Tibial nerve (tissue), 4 donors: ENCODE results near the gene RAB1B. TPM values are rescaled to one million over a fixed set of nuclear protein-coding genes. Genes with fewer than 3 reads are reported as not detected.
"Not testable (repeated sequence)": the region's sequence is repeated elsewhere in the genome, so short reads cannot be mapped to it uniquely, and the experiment has no call there.

Source experiments
- DNase-seq, 2 donors: peaks; one replicate each; pipeline ENCODE4 v3.0.0-alpha.2; 2019; ENCODE audit warnings: low spot score in 2 of 2
- H3K27ac ChIP-seq, 4 donors: fragments of 200-600 bp; sonication (generic) in 3 of 4; one replicate each; pipeline ENCODE4 v1.5.1; 2017 to 2019; ENCODE audit warnings: mild to moderate bottlenecking in 1 of 4
- H3K27me3 ChIP-seq, 2 donors: fragments of 200-600 bp; sonication (generic) in 1 of 2; one replicate each; pipeline versions ENCODE4 v1.5.1 to v1.6.0; 2017 to 2019
- H3K36me3 ChIP-seq, 3 donors: fragments of 200-600 bp; sonication (generic); one replicate each; pipeline ENCODE4 v1.5.1; 2018 to 2019
- H3K4me1 ChIP-seq, 4 donors: fragments of 200-600 bp; sonication (generic) in 3 of 4; one replicate each; pipeline ENCODE4 v1.5.1; 2017 to 2019
- H3K4me3 ChIP-seq, 4 donors: fragments of 200-600 bp; sonication (generic) in 3 of 4; one replicate each; pipeline ENCODE4 v1.5.1; 2017 to 2019; ENCODE audit warnings: mild to moderate bottlenecking in 1 of 4, moderate library complexity in 1 of 4
- H3K9me3 ChIP-seq, 4 donors: fragments of 200-600 bp; sonication (generic) in 3 of 4; one replicate each; pipeline ENCODE4 v1.5.1; 2017 to 2019
- CTCF ChIP-seq, 5 experiments: fragments of 200-600 bp in 3 of 5; fragments of 450-650 bp in 2 of 5; sonication (generic) in 3 of 5; IDR thresholded peaks; one replicate each; pipeline ENCODE4 v1.5.1; 2016 to 2019; ENCODE audit warnings: antibody characterized with exemption in 5 of 5, mild to moderate bottlenecking in 3 of 5, moderate library complexity in 2 of 5
- EP300 ChIP-seq, 2 donors: sonication (generic); formaldehyde crosslinking; IDR thresholded peaks; one replicate each; pipeline ENCODE4 v1.6.1; 2017; ENCODE audit warnings: antibody characterized with exemption in 2 of 2, mild to moderate bottlenecking in 1 of 2
- POLR2A ChIP-seq, 2 donors: fragments of 450-650 bp; IDR thresholded peaks; one replicate each; pipeline ENCODE4 v1.6.1; 2017; ENCODE audit warnings: antibody characterized with exemption in 2 of 2, mild to moderate bottlenecking in 2 of 2, moderate library complexity in 2 of 2
- WGBS, 2 donors: methylation state at CpG; one replicate each; pipeline ENCODE4 v1.1.5; 2018; 5-methylcytosine and 5-hydroxymethylcytosine counted together
- total RNA-seq, 4 donors: library from RNA; depleted of rRNA; stranded (reverse); fragments of >200 nt; gene quantifications; one replicate each; pipeline ENCODE4 v1.1.0, GENCODE V29; 2016

The RAB1B gene
- total RNA-seq, 4 donors from 2014 or later: 76.3 to 144 (median 96.8) TPM

DNA sequence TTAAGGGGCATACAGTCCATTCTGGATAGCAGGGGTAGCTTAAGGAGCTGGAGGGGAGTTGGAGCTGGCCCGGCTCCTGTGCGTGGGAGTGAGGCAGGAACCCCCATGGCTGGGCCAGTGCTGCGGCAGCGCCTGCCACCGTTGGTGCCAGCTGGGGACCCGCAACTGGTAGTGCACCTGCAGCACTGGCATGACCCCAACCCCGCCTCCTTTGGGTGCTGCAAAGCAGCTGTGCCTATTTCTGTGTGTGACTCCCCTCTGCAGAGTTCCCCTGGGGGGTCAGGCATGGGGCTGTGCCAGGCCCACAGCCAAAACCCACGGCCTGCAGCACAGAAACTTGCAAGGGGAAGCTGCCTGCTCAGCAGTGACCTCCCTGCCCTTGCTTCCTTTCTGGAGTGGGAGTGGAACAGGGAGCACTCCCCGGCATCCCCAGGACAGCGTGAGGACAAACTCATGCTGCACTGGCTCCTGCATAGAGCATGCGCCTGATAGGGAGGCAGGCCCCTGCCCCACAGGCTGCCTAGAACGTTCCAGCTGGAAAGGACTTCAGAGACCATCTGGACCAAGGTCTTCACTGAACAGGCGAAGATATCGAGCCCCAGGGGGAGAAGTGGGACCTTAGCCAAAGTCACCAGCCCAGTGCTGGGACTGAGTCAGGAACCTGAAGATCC is 26.2 kb upstream of the RAB1B start:
- no peak for TF ChIP-seq EP300 (IDR thresholded peaks at IDR 0.05)
- TF ChIP-seq CTCF (IDR thresholded peaks at IDR 0.05): no peak
- TF ChIP-seq POLR2A (IDR thresholded peaks at IDR 0.05): no peak
- no peak for DNase-seq
- H3K27ac ChIP-seq: no peak overlapping the region
- no peaks in the 10 kb centered on the region for H3K4me1 ChIP-seq
- H3K4me3 ChIP-seq: no peak overlapping the region
- 76 to 79% methylated on average over 12 to 14 of the region's 14 CpGs for WGBS, 2 donors
- H3K36me3 ChIP-seq: peaks cover 0 to 98% (median 22%) of the 10 kb centered on the region in 3 donors
- no peaks in the 10 kb centered on the region for H3K9me3 ChIP-seq
- H3K27me3 ChIP-seq: no peaks in the 10 kb centered on the region

DNA sequence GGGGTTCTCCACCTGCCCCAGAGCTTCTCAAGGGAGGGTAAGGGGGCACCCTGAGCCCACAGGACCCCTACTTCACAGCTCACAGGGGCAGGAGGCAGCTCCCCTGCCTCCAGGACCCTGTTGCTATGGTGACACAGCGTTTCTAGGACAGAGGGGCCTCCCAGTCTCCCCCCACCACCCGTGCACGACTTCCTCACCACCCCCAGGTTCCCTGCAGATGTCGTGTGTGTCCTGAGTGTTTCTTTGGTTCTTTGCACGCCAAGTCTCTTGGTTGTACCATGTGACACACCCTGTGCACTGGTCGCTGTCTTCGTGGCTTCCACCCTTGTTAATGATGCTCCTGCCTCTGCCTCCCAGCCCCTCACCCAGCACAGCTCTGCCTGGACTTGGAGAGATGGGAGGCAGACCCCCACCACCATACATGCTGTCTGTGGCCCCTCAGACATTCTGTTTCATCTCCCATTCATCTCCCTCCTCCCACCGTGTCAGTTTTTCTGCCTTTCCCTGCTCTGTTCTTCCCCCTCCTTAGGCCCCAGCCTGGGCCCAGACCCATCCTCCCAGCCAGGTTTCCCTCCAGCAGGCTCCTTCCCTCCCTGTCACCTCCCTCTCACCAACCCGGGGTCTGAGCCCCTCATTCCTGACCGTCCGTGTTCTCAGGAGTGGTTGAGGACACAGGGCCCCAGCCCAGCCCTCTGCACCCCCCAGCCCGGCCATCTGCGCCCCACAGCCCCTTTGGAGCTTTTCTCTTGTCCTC is 24.5 kb upstream of the RAB1B start:
- no peak overlapping the region for H3K27ac ChIP-seq
- no peaks in the 10 kb centered on the region for H3K9me3 ChIP-seq
- no peak for DNase-seq
- H3K36me3 ChIP-seq: peaks cover 0 to 89% (median 17%) of the 10 kb centered on the region in 3 donors
- no peaks in the 10 kb centered on the region for H3K4me1 ChIP-seq
- 71% methylated on average over 12 to 13 of the region's 13 CpGs for WGBS, 2 donors
- no peak overlapping the region for H3K4me3 ChIP-seq
- no peaks in the 10 kb centered on the region for H3K27me3 ChIP-seq
- TF ChIP-seq CTCF (IDR thresholded peaks at IDR 0.05) (no peak), EP300 (IDR thresholded peaks at IDR 0.05) (no peak), POLR2A (IDR thresholded peaks at IDR 0.05) (no peak)

DNA sequence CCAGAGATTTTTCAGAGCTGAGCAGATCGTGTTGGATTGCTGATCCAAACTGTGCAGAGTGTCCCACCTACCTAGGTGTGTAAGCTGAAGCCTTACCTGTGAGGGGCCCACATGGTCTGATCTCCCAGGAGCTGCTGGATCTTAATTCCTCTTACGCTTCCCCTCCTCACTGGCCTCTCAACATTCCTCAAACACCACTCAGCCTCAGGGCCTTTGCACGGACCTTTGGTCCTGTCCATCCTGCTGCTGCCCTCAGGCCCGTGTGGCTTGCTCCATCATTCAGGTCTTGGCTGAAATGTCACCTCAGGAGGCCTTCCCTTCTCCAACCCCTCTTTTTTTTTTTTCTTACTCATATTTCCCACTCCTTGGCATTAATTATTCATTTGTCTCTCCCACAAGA is 21.1 kb upstream of the RAB1B start:
- Histone ChIP-seq H3K27ac (no peak overlapping the region), H3K4me3 (no peak overlapping the region), H3K27me3 (no peaks in the 10 kb centered on the region), H3K4me1 (no peaks in the 10 kb centered on the region), H3K9me3 (no peaks in the 10 kb centered on the region), H3K36me3 (peaks cover 0 to 72% (median under 1%) of the 10 kb centered on the region in 3 donors)
- TF ChIP-seq POLR2A (IDR thresholded peaks at IDR 0.05) (no peak), EP300 (IDR thresholded peaks at IDR 0.05) (no peak), CTCF (IDR thresholded peaks at IDR 0.05) (no peak)
- DNase-seq: no peak
- 87 to 90% methylated on average over 4 of the region's 4 CpGs for WGBS, 2 donors

GRCh38 chr11:66247801-66248200 is 20.6 kb upstream of the RAB1B start:
- no peak overlapping the region for H3K27ac ChIP-seq
- no peaks in the 10 kb centered on the region for H3K4me1 ChIP-seq
- DNase-seq: no peak
- TF ChIP-seq EP300 (IDR thresholded peaks at IDR 0.05): no peak
- H3K27me3 ChIP-seq: no peaks in the 10 kb centered on the region
- no peaks in the 10 kb centered on the region for H3K9me3 ChIP-seq
- no peak overlapping the region for H3K4me3 ChIP-seq
- peaks cover 0 to 67% (median 0%) of the 10 kb centered on the region in 3 donors for H3K36me3 ChIP-seq
- whole genome bisulfite sequencing, 2 donors: 88 to 90% methylated on average over 3 of the region's 3 CpGs

DNA sequence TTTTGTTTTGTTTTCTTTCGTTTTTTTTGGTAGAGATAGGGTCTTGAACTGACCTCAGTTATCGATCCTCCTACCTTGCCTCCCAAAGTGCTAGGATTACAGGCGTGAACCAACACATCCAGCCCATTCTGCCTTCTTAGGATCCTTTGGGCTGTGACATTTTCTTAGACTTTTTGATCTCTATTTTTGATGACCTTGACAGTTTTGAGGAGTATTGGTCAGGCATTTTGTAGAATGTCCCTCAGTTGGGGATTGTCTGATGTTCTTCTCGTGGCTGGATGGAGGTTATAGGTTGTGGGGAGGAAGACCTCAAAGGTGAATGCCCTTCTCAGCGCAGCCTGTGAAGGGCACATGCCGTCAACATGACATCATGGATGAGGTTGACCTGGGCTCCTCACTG is 19.5 kb upstream of the RAB1B start:
- 83 to 84% methylated on average over 6 of the region's 6 CpGs for WGBS, 2 donors
- Histone ChIP-seq H3K4me1 (no peaks in the 10 kb centered on the region), H3K9me3 (no peaks in the 10 kb centered on the region), H3K27me3 (no peaks in the 10 kb centered on the region), H3K4me3 (no peak overlapping the region), H3K27ac (no peak overlapping the region), H3K36me3 (peaks cover 0 to 56% (median 0%) of the 10 kb centered on the region in 3 donors)
- TF ChIP-seq EP300 (IDR thresholded peaks at IDR 0.05): no peak
- TF ChIP-seq POLR2A (IDR thresholded peaks at IDR 0.05): no peak
- DNase-seq: no peak

DNA sequence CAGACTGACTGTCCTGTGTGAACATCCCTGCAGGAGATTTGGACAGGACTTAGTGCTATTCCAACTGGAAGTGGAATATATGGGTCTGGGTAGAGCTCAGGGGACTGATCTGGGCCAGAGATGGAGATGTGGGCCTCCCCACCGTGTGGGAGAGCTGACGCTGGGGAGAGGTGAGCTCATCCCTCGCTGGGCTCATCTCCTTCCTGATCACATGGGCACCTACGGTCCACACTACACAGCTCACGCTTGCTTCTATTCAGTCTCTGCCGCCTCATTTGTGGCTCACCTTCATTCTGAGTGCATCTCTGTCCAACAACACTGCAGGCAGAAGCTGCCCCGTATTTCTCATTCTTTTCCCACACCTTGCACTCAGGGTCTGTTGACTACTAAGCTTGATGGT is 16.6 kb upstream of the RAB1B start:
- no peaks in the 10 kb centered on the region for H3K9me3 ChIP-seq
- no peak for DNase-seq
- 66 to 68% methylated on average over 7 of the region's 7 CpGs for WGBS, 2 donors
- H3K4me1 ChIP-seq: peaks cover 0 to 5% (median 0%) of the 10 kb centered on the region in 4 donors
- H3K36me3 ChIP-seq: peaks cover 0 to 29% (median 0%) of the 10 kb centered on the region in 3 donors
- TF ChIP-seq EP300 (IDR thresholded peaks at IDR 0.05) (no peak), CTCF (IDR thresholded peaks at IDR 0.05) (no peak), POLR2A (IDR thresholded peaks at IDR 0.05) (no peak)
- H3K27me3 ChIP-seq: no peaks in the 10 kb centered on the region
- no peak overlapping the region for H3K27ac ChIP-seq
- H3K4me3 ChIP-seq: no peak overlapping the region

DNA sequence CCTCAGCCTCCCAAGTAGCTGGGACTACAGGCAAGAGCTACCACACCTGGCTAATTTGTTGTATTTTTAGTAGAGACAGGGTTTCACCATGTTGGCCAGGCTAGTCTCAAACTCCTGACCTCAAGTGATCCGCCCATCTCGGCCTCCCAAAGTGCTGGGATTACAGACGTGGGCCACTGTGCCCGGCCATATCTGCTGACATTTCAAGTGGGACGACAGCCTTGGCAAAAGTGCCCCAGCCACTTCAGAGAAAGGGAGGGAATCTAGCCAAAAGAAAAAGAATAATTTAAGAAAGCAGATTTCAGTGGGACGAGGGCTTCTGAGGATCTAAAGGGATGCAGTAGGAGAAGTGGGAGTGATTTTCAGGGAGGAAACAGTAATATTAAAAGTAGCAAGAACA is 15.4 kb upstream of the RAB1B start:
- DNase-seq, H3K4me3 ChIP-seq, H3K4me1 ChIP-seq, H3K27me3 ChIP-seq, H3K27ac ChIP-seq, H3K9me3 ChIP-seq: not testable (repeated sequence)
- WGBS, 2 donors: 52 to 71% methylated on average over 6 of the region's 6 CpGs
- H3K36me3 ChIP-seq: peaks cover 0 to 17% (median 0%) of the 10 kb centered on the region in 3 donors
